Activated naive CD8-positive, alpha-beta T cell (primary cell): ENCODE data around the gene TMEM222.

ENCODE experiments used
- H3K27ac Mint-ChIP-seq: one replicate; pipeline ENCODE4 v1.8.0; 2021; ENCODE audit warnings: mixed read lengths
- H3K27me3 Mint-ChIP-seq: one replicate; pipeline ENCODE4 v1.8.0; 2021; ENCODE audit warnings: mixed read lengths
- H3K36me3 Mint-ChIP-seq: one replicate; pipeline ENCODE4 v1.8.0; 2021; ENCODE audit warnings: mixed read lengths
- H3K4me1 Mint-ChIP-seq: one replicate; pipeline ENCODE4 v1.8.0; 2021; ENCODE audit warnings: low read depth, mixed read lengths
- H3K4me3 Mint-ChIP-seq: one replicate; pipeline ENCODE4 v1.8.0; 2021; ENCODE audit warnings: mild to moderate bottlenecking, mixed read lengths
- H3K9me3 Mint-ChIP-seq: one replicate; pipeline ENCODE4 v1.8.0; 2021; ENCODE audit warnings: low read depth, mixed read lengths

The TMEM222 gene

DNA sequence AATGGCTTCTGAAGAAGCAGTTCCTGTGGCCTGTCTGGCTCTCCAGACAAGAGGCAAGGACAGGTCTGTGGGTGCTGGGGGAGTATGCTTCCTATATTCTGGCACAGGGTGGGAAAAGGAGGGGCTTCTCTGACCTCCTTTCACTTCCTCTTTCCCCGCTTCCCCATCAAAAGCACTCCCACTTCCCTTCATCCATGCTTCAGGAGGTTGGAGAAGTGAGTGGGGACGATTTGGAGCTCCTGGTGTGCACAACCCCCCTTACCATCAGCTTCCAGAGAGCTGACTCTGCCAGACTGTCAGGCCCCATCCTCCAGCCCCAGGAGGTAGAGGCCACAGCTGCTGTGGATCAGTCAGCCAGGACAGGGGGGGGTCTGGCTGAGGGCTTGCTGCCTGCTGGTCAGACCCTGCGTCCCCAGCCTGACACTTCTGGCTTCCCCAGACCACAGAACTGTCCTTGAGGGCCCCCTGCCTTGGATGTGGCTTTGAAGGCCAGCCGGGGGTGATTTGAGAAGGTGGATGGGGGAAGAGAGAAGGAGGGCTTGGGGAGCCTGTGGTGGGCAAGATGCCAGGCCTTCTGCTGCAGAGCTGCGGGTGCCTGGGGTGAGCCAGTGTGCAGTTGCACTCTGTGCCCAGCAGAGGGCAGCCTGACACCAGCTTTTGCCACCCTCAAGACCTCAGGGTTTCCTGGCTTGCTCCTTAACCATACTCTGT is 21.5 kb upstream of the TMEM222 start:
- Mint-ChIP-seq H3K4me3 (no peak overlapping the region), H3K4me1 (peaks cover 4% of the 10 kb centered on the region), H3K9me3 (no peaks in the 10 kb centered on the region), H3K27me3 (no peaks in the 10 kb centered on the region), H3K36me3 (no peaks in the 10 kb centered on the region), H3K27ac (no peak overlapping the region)

DNA sequence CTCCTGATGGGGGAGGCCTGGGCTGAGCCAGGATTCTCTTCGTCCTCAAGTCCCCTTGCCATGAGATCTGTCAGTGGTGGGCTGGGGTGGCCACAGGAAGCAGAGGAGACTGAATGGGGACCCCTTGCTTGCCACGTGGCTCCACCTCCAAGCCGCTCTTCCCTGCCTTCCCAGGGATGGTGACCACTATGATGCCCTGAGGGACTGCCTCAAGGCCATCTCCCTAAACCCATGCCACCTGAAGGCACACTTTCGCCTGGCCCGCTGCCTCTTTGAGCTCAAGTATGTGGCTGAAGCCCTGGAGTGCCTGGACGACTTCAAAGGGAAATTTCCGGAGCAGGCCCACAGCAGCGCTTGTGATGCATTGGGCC is 20.9 kb upstream of the TMEM222 start:
- H3K4me1 Mint-ChIP-seq, result peaks cover 4% of the 10 kb centered on the region
- H3K4me3 Mint-ChIP-seq, result no peak overlapping the region
- H3K27ac Mint-ChIP-seq, result no peak overlapping the region
- no peaks in the 10 kb centered on the region for H3K27me3 Mint-ChIP-seq
- H3K9me3 Mint-ChIP-seq, result no peaks in the 10 kb centered on the region
- no peaks in the 10 kb centered on the region for H3K36me3 Mint-ChIP-seq

DNA sequence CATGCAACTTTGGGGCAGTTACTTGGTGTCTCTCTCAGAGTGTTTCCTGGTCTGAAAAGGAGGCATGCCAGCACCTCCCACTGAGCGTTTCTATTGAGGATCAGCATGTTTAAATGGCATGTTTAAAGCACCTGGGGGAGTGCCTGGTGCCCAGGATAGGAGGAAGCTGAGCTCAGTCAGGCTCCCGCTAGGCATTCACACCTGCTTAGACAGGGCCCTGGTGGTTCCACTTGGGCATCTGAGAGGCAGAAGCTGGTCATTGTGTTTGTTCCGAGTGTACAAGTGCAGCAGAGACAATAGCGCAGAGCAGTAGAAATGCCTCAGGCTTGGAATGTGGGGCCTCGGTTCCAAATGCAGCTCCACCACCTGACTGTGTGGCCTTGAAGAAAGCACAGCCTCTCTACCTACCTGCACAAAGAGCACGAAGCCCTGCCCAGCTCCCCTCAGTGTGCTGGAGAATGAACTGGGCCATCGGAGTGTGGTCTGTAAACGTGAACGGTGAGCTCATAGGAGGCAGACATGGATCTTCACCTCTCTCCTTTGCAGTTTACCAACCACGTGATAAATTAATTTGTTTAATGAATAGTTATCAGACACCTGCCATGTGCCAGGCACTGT is 20.3 kb upstream of the TMEM222 start:
- Mint-ChIP-seq H3K36me3 (no peaks in the 10 kb centered on the region), H3K9me3 (no peaks in the 10 kb centered on the region), H3K27ac (no peak overlapping the region), H3K27me3 (no peaks in the 10 kb centered on the region), H3K4me1 (no peaks in the 10 kb centered on the region), H3K4me3 (no peak overlapping the region)

DNA sequence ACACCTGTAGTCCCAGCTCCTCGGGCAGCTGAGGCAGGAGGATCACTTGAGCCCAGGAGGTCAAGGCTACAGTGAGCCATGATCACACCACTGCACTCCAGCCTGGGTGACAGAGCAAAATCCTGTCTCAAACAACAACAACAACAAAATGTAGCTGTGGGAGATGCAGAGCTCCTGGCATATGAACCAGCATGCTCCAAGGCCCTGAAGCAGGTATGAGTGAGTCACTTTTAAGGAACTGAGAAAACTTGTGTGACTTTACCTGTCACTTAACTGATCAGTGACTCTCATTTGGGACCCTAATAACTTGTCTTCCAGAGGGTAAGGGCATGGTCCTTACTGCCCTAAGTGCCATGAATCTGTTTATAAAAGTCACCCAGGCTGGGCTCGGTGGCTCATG is 19.4 kb upstream of the TMEM222 start:
- Mint-ChIP-seq H3K27me3 (no peaks in the 10 kb centered on the region), H3K27ac (no peak overlapping the region), H3K4me1 (no peaks in the 10 kb centered on the region), H3K9me3 (no peaks in the 10 kb centered on the region), H3K4me3 (no peak overlapping the region), H3K36me3 (no peaks in the 10 kb centered on the region)

DNA sequence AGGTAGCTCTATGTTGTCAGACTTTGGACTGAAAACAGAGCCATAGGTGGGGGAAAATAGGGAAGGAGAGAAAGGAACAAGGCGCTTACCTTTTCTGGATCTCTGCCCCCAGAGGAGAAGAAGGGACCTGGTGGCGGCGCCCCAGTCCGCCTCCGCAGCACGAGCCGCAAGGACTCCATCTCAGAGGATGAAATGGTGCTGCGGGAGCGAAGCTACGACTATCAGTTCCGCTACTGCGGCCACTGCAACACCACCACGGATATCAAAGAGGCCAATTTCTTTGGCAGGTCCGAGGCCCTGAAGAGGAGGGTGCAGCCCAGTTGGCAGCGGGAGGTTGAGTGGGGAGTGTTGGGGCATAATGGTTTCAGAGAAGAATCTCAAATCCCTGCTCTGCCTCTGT is 18.5 kb upstream of the TMEM222 start:
- no peaks in the 10 kb centered on the region for H3K36me3 Mint-ChIP-seq
- no peaks in the 10 kb centered on the region for H3K27me3 Mint-ChIP-seq
- H3K4me1 Mint-ChIP-seq, result no peaks in the 10 kb centered on the region
- H3K9me3 Mint-ChIP-seq, result no peaks in the 10 kb centered on the region
- H3K4me3 Mint-ChIP-seq, result no peak overlapping the region
- H3K27ac Mint-ChIP-seq, result no peak overlapping the region

DNA sequence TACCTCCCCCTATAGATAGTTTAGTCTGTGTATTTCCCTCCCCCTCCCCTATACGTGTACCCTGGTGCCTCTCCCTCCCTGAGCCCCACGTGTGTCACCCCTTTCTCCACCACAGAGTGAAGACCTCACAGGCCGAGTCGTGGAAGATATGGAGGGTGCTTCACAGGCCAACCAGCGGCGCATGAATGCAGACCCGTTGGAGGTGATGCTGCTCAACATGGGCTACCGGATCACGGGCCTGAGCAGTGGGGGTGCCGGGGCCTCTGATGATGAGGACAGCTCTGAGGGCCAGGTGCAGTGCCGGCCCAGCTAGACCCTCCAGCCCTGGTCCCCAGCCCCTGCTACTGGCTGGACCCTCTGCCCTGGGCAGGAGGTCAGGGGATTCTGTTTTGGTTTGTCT is 15.9 kb upstream of the TMEM222 start:
- Mint-ChIP-seq H3K4me3 (no peak overlapping the region), H3K9me3 (no peaks in the 10 kb centered on the region), H3K27me3 (no peaks in the 10 kb centered on the region), H3K36me3 (no peaks in the 10 kb centered on the region), H3K27ac (no peak overlapping the region), H3K4me1 (no peaks in the 10 kb centered on the region)

DNA sequence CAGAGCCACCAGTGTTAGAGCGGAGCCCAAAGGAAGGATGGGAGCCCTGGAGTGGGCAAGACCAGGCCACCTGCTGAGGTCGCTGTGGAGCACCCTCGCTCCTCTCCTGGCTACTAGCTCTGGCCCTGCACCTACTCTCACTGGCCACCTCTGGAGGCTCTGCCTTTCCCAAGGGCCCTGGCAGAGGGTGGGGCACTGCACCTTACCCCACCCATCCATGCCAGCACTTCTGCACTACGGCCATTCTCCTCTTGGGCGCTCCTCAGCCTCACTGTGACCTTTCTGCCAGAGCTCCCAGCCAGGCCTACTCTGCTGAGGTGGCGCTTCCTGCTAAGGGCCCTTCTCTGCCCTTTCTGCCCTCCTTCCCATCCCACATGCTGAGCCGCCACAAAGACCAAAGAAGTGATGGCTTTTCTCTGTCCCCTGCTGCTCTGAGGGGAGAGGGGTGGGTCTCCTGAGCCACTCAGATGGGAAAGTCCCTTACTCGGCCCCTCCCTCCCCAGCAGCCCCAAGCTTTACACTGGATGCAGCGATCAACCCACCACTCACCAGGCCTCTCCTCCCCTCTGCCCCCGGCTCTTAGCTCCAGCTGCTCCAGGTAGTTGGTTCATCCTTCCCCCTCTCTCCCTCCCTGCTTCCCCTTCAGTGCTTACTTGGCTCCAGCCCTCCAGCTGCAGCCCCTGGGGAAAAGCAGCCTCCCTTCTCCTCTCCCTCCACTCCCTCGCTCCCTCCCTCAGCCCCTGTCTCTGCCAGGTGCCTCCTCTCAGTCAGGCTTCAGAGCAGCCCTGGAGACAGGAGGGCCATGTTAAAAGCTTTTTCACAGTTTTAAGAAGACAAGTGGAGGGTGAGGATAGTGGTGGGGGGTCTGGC is 14.8 kb upstream of the TMEM222 start:
- Mint-ChIP-seq H3K27me3 (no peaks in the 10 kb centered on the region), H3K27ac (no peak overlapping the region), H3K4me3 (no peak overlapping the region), H3K36me3 (no peaks in the 10 kb centered on the region), H3K9me3 (no peaks in the 10 kb centered on the region), H3K4me1 (no peaks in the 10 kb centered on the region)

DNA sequence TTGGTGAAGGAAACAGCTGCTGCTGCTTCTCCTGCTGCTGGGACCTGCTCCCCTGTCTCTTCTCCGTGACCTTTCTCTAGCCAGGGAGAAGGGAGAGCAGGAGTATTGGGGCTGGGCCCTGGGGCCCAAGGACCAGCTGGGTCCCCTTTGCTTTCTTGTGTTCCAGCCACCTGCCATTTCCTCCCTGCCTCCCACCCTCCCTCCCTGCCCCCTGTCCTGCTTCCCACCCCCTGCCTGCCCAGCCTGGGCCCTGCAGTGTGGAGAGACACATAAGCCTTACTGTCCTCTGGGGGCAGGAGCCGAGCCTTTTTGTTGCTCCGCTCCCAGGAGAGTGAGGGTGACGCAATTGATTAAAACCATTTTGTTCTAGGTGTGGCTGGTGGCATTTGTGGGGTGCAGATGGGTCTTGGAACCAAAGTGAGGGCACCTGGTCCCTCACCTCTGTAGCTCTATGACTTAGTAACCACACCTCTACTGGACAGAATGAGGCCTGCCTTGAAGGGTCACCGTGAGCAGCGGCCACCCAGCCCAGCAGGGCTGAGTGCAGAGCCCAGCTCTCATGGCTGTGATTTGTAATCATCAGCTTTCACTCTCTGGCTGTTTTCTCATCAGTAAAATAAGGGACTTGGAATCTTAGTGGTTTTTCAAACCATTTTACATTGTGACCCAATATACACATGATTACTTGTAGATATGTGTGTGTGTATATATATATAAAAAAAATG is 13.9 kb upstream of the TMEM222 start:
- Mint-ChIP-seq H3K36me3 (no peaks in the 10 kb centered on the region), H3K4me3 (no peak overlapping the region), H3K9me3 (no peaks in the 10 kb centered on the region), H3K27me3 (no peaks in the 10 kb centered on the region), H3K4me1 (no peaks in the 10 kb centered on the region), H3K27ac (no peak overlapping the region)

DNA sequence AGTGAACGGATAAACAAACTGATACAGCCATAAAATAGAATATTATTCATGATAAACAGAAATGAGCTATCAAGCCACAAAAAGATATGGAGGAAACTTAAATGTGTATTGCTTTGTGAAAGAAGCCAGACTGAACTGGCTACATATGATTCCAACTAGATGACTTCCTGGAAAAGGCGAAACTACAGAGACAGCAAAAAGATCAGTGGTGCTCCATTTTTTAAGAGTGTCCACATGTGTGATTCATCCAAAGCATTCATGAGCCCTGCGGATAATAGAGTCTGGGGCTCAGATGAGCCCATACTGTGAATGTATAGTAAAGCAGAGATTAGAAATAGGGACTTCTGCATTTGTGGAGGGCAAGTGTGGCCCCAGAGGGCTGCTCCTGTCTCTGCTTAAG is 7.8 kb upstream of the TMEM222 start:
- no peaks in the 10 kb centered on the region for H3K4me1 Mint-ChIP-seq
- no peaks in the 10 kb centered on the region for H3K27me3 Mint-ChIP-seq
- no peak overlapping the region for H3K4me3 Mint-ChIP-seq
- H3K9me3 Mint-ChIP-seq, result no peaks in the 10 kb centered on the region
- H3K36me3 Mint-ChIP-seq, result no peaks in the 10 kb centered on the region
- no peak overlapping the region for H3K27ac Mint-ChIP-seq

DNA sequence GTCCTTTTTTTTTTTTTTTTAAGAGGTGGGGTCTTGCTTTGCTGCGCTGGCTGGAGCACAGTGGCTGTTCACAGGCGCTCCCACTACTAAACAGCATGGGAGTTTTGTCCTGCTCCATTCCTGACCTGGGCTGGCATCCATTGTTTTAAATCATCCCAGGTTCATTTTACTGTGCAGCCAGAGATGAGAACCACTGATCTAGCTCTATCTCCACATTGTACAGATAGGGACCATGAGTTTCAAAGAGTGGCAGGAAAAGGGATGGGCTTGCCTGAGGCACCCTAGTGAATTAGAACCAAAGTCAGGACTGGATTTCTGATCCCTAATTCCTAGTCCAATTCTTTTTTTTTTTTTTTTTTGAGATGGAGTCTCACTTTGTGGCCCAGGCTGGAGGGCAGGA is 7.2 kb upstream of the TMEM222 start:
- Mint-ChIP-seq H3K4me3 (no peak overlapping the region), H3K27me3 (no peaks in the 10 kb centered on the region), H3K27ac (no peak overlapping the region), H3K36me3 (no peaks in the 10 kb centered on the region), H3K9me3 (no peaks in the 10 kb centered on the region), H3K4me1 (no peaks in the 10 kb centered on the region)

DNA sequence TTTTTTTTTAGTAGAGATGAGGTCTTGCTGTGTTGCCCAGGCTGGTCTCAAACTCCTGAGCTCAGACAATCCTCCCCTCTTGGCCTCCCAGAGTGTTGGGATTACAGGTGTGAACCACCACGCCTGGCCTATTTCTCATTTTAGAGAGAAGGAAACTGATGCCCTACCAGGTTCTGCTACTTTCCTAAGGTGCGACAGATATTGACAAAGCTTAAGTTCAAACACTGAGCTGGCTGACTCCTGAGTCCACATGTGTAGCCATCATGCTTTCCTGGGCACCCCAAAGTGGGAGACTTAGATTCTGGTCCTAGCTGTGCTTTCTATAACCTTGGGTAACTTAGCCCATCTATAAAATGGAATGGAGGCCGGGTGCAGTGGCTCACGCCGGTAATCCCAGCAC is 5.1 kb upstream of the TMEM222 start:
- H3K9me3 Mint-ChIP-seq, result no peaks in the 10 kb centered on the region
- H3K4me3 Mint-ChIP-seq, result no peak overlapping the region
- H3K36me3 Mint-ChIP-seq, result no peaks in the 10 kb centered on the region
- peaks cover 6% of the 10 kb centered on the region for H3K4me1 Mint-ChIP-seq
- H3K27ac Mint-ChIP-seq, result no peak overlapping the region
- H3K27me3 Mint-ChIP-seq, result no peaks in the 10 kb centered on the region

DNA sequence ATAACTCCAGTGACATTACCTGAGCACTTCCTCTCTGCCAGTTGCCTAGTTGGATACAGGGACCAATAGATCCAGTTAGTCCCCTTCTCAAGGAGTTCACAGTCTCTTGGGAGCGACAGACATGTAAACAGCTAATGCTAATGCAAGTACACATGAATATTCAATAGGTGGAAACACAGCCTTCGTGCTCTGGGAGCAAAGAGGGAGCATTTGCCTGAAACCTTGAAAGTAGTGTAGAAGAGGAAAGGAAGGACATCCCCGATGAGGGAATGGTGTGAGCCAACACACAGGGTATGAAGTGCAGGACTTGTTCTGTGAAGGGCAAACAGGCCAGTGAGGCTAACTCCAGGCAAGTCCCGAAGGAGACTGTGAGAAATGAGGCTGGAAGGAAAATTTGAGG is 3.8 kb upstream of the TMEM222 start:
- H3K4me1 Mint-ChIP-seq, result peaks cover 9% of the 10 kb centered on the region
- H3K27me3 Mint-ChIP-seq, result no peaks in the 10 kb centered on the region
- no peaks in the 10 kb centered on the region for H3K9me3 Mint-ChIP-seq
- H3K27ac Mint-ChIP-seq, result no peak overlapping the region
- H3K36me3 Mint-ChIP-seq, result no peaks in the 10 kb centered on the region
- no peak overlapping the region for H3K4me3 Mint-ChIP-seq

DNA sequence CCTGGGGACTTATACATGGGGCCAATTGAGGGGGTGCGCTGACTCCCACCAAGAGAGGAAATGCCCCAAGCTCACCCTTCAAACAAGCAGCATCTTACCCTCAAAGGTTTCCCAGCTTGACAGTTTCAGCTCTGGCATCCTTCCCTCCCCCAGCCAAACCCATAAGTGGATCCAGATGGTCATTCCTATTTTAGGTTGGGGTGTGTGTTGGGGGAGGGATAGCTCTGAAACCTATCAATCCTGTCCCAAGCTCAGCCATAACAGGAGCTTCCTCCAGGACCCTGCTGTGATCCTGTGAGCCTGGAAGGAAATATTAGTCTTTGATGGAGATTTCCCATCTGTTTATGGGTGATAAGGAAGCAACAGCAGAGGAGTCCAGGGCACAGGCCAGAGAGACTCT is 3.4 kb upstream of the TMEM222 start:
- H3K4me3 Mint-ChIP-seq, result no peak overlapping the region
- H3K4me1 Mint-ChIP-seq, result peaks cover 13% of the 10 kb centered on the region
- no peaks in the 10 kb centered on the region for H3K9me3 Mint-ChIP-seq
- H3K27me3 Mint-ChIP-seq, result no peaks in the 10 kb centered on the region
- H3K27ac Mint-ChIP-seq, result no peak overlapping the region
- no peaks in the 10 kb centered on the region for H3K36me3 Mint-ChIP-seq

DNA sequence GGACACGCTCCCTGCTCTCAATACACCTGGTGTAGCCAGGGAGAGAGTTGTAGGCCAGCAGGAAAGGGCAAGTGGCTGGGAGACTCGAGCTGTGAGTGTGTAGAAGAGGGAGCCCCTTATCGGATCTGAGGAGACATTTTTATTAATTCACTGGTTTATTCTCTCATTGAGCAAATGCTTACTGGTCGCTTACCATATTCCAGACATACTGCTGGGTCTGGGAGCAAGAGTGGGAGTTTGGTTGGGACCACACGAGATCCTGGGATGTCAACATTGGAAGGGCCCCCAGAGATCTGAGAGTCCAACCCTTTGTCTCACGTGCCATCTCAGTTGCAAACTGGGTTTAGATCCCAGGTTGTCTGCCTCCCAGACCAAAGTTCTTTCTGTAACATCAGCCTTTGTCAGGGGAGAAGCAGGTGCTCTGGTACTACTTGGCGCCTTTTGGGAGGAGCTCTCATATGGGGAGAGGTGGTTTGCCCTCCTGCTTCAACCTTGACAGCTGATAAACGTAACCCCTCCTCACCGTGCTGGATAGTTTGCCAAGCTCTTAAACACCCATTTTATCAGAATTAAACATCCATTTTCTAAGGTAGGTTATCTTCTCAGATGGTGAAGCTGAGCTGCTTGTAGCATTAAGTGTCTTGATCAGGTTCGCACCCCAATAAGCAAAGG is 742 bp downstream of the TMEM222 start:
- peak overlapping the region; percentile 97 for H3K4me3 Mint-ChIP-seq
- H3K4me1 Mint-ChIP-seq, result peaks cover 46% of the 10 kb centered on the region
- H3K36me3 Mint-ChIP-seq, result peaks cover 5% of the 10 kb centered on the region
- no peaks in the 10 kb centered on the region for H3K27me3 Mint-ChIP-seq
- H3K9me3 Mint-ChIP-seq, result no peaks in the 10 kb centered on the region
- H3K27ac Mint-ChIP-seq, result peak overlapping the region; percentile 94
